VCaP (cell line): ENCODE results near the gene MXRA7.

ENCODE experiments used
- H3K27ac ChIP-seq: fragments of 450-650 bp; 2 replicates; pipeline ENCODE4 v1.5.1; 2017
- TF ChIP-seq, protein P1 (sequence below): fragments of 450-650 bp; conservative IDR thresholded peaks from 2 replicates; pipeline ENCODE4 v1.5.1; 2017; ENCODE audit warnings: mild to moderate bottlenecking, moderate library complexity

Gene MXRA7

DNA sequence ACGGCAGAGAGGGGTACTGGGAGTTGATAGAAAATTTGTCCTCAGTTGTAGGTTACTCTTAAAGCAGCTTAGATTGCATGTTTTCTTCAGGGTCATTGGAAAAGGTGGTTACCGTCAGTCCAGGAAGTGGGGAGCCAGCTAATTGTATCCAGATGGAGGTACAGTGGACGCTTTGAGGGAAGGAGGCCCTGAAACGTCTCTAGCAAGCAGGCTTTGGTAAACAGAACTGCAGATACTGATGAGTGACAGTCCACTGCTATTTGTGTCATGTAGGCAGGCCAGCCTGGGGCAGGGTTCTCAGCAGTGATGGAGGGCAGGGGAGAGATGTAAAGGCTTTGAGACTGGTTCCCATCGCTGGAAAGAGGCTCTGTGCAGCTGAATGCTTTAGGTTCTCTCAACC is 37.0 kb downstream of the MXRA7 start:
- H3K27ac ChIP-seq, result peak overlapping the region; percentile 93; the same call in 1 of the 2 replicates
- TF ChIP-seq, protein P1, sequence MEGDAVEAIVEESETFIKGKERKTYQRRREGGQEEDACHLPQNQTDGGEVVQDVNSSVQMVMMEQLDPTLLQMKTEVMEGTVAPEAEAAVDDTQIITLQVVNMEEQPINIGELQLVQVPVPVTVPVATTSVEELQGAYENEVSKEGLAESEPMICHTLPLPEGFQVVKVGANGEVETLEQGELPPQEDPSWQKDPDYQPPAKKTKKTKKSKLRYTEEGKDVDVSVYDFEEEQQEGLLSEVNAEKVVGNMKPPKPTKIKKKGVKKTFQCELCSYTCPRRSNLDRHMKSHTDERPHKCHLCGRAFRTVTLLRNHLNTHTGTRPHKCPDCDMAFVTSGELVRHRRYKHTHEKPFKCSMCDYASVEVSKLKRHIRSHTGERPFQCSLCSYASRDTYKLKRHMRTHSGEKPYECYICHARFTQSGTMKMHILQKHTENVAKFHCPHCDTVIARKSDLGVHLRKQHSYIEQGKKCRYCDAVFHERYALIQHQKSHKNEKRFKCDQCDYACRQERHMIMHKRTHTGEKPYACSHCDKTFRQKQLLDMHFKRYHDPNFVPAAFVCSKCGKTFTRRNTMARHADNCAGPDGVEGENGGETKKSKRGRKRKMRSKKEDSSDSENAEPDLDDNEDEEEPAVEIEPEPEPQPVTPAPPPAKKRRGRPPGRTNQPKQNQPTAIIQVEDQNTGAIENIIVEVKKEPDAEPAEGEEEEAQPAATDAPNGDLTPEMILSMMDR, result no peak

DNA sequence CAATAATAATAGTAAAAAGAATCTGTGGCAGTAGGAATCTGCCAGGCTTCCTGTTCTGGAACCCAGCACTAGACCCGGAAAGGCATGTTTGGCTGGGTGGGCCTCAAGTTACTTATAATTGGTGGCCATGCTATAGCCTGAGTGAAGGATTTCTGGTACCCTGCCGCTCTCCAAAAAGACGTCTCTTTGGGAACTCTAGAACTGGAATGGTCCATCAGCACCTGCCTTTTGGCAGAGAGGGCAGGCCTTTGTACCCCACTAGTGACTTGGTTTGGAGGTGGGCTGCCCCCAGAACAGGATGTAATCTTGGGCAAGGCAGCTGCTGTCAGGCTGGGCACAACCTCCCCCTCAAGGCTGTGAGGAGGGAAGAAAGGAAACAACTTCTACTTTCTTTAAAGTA is 37.9 kb downstream of the MXRA7 start:
- H3K27ac ChIP-seq, result peak overlapping the region; percentile 93
- TF ChIP-seq, protein P1, result no peak

DNA sequence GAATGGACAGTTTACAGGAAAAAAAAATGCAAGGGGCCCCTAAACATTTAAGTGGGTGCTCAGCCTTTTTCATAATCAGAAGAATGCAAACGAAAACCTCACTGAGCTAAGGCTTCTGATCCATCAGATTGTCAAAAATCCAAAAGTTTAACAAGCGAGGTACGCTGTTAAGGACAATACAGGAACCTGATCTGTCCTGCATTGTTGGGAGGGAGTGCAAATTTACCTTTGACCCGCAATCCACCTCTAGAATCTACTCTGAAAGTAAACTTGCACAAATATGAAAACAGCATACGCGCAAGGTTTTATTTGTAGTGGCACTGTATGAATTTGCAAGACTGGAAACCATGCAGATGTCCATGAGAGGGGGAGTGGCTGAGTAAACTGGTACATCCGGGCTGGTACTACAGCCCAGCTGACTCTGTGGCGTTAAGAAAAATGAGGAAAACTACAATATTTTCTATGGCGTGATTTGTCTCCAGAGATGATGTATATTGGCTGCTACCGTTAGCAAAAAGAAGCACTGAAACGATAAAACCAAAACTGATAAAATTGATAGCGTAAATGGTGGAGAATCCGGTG is 38.4 kb downstream of the MXRA7 start:
- peak overlapping the region; percentile 93 for H3K27ac ChIP-seq
- TF ChIP-seq, protein P1, result no peak

DNA sequence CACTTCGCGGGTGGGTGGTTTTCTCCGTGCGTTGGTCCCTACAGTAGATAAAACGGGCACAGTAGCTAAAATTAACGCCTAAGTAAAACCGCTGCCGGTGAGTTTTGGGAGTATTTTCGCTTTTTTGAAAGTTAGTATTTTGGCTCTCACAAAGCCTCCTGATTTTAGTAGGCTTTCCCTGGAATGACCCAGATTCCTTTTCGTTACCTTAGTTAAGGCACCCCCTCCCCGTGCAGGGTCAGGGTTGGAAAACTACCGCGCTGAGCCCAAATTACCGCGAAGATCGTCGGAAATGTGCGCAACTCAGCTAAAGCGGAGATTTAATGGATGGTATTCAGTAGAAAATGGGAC is 38.9 kb downstream of the MXRA7 start:
- TF ChIP-seq, protein P1, result no peak
- peak overlapping the region; percentile 93 for H3K27ac ChIP-seq

DNA sequence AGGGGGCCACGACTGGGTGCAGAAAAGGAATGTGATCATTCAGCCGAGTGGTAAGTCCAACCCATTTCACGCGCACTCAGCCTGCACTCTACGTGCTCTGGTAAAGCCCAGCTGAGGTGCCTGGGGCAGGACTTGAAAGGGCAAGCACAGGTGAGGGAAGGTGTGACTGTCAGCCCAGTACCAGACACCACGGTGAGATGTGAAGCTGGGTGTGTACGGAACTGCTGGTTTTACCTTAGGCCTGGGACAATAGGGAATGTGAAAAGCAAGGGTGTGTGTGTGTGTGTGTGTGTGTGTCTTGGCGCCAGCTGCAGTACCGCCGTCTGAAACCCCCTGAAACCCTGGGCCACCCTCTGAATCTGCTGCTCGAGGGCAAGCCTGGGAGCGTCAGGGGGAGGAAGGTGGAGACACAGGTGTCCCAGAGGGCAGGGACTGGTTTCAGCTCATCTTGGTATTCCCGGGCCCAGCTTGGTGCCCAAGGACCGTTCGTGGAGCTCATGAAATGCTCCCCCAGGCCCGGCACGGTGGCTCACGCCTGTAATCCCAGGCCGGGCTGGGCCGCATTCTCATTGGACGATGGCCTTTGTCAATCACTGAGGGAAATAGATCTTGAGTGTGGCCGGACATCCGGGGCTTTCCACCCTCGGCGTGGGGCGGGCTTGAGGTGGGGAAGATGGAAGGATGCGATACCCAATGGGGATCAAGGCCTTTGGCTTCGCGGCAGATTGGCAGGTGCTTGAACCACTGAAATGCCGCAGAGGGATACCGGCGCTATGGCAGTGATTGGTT is 39.4 kb downstream of the MXRA7 start:
- TF ChIP-seq, protein P1, result no peak
- peak overlapping the region; percentile 93 for H3K27ac ChIP-seq

DNA sequence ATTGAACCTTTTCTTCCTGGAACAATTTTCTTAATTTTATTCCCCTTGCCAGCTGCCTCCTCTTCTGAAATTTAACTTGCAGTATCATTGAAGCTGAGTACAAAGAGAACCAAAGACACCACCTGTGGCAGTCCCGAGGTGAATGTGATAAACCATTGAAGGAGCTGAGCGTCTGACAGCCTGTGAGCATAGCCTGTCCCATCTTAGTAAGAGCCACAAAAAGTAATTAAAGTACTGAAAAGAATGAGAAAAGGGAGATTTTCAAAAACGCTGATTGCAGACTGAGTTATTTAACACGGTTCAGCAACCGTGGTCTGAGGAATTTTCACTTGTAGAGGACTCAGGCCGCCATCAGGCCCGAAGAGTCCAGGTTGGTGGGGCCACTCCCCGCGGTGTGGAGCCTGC is 40.0 kb downstream of the MXRA7 start:
- TF ChIP-seq, protein P1, result no peak
- peak overlapping the region; percentile 93 for H3K27ac ChIP-seq

DNA sequence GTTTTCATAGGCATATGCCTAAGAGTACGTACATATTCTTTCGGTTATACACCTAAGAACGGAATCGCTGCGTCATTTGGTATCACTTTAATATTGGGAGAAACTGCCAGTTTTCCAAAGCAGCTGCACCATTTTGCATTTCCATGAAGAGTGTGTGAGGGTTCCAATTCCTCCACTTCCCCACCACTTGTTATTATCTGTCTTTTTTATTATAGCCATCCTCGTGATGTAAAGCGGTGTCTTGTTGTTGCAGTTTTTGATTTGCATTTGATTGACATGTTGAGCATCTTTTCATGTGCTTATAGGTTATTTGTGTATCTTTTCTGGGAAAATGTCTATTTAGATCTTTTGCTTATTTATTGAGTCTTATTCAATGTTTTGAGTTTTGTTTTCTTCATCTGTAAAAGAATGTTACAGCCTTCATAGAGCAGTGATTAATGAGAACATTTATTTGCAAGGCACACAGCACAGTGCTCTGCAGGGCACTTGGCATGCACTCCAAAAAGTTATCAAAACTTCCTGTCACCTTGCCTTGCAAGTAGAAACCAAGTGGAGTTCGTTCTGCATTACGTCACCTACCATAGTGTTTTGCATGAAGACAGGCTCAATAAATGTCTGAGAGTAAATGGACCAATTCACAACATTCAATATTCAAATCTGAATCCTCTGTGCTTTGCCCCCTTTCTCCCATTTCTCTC is 40.6 kb downstream of the MXRA7 start:
- TF ChIP-seq, protein P1, result no peak
- H3K27ac ChIP-seq, result no peak overlapping the region; the same call in 1 of the 2 replicates
